Measurements from ENCODE around the gene SYNDIG1L. TPM values are rescaled to one million over a fixed set of nuclear protein-coding genes. Genes with fewer than 3 reads are reported as not detected.
"Not testable (repeated sequence)": the region's sequence is repeated elsewhere in the genome, so short reads cannot be mapped to it uniquely, and the experiment has no call there.

The SYNDIG1L gene
- 6.9 TPM for total RNA-seq

- no peak for DNase-seq (ENCODE audit: low spot score in 2 of 2)
Measured at GRCh38 chr14:74426202-74426582, at the start of gene SYNDIG1L. TSS of gene SYNDIG1L (minus strand) at chr14:74426210. CDS start at chr14:74409744, 16,466 bp downstream.

GRCh38 chr14:74475678-74476077, 49.7 kb upstream of the SYNDIG1L start:
- FAIRE-seq (no peak), DNase-seq (ENCODE audit: low spot score in 2 of 2) (no peak)

More at GRCh38 chr14:74426202-74426582, at the start of gene SYNDIG1L:
- FAIRE-seq: no peak

- no peak for FAIRE-seq
- no peak for DNase-seq (ENCODE audit: low spot score in 2 of 2)
Measured at GRCh38 chr14:74474376-74474775, 48.4 kb upstream of the SYNDIG1L start.

GRCh38 chr14:74472601-74473000, 46.6 kb upstream of the SYNDIG1L start:
- DNase-seq (ENCODE audit: low spot score in 2 of 2) (no peak), FAIRE-seq (no peak)

GRCh38 chr14:74469548-74470518, 43.8 kb upstream of the SYNDIG1L start:
- FAIRE-seq (no peak), DNase-seq (ENCODE audit: low spot score in 2 of 2) (no peak)

GRCh38 chr14:74468513-74468912, 42.5 kb upstream of the SYNDIG1L start:
- DNase-seq (ENCODE audit: low spot score in 2 of 2) (no peak), FAIRE-seq (no peak)

GRCh38 chr14:74465335-74465734, 39.3 kb upstream of the SYNDIG1L start:
- DNase-seq (ENCODE audit: low spot score in 2 of 2) (no peak), FAIRE-seq (no peak)

GRCh38 chr14:74464785-74465184, 38.8 kb upstream of the SYNDIG1L start:
- FAIRE-seq (no peak), DNase-seq (ENCODE audit: low spot score in 2 of 2) (no peak)

- FAIRE-seq (no peak), DNase-seq (ENCODE audit: low spot score in 2 of 2) (no peak)
Measured at GRCh38 chr14:74463697-74464096, 37.7 kb upstream of the SYNDIG1L start.

GRCh38 chr14:74462993-74463392, 37.0 kb upstream of the SYNDIG1L start:
- no peak for DNase-seq (ENCODE audit: low spot score in 2 of 2)
- no peak for FAIRE-seq

GRCh38 chr14:74459976-74460375, 34.0 kb upstream of the SYNDIG1L start:
- DNase-seq (ENCODE audit: low spot score in 2 of 2) (no peak), FAIRE-seq (no peak)

- DNase-seq (ENCODE audit: low spot score in 2 of 2): no peak
- FAIRE-seq: no peak
Measured at GRCh38 chr14:74459289-74459946, 33.4 kb upstream of the SYNDIG1L start.

- no peak for DNase-seq (ENCODE audit: low spot score in 2 of 2)
- no peak for FAIRE-seq
Measured at GRCh38 chr14:74457565-74457895, 31.5 kb upstream of the SYNDIG1L start.

GRCh38 chr14:74456684-74457564, 30.9 kb upstream of the SYNDIG1L start:
- no peak for DNase-seq (ENCODE audit: low spot score in 2 of 2)
- FAIRE-seq: no peak

GRCh38 chr14:74454397-74454796, 28.4 kb upstream of the SYNDIG1L start:
- FAIRE-seq; DNase-seq (ENCODE audit: low spot score in 2 of 2): not testable (repeated sequence)

- FAIRE-seq: no peak
- DNase-seq (ENCODE audit: low spot score in 2 of 2): no peak
Measured at GRCh38 chr14:74444866-74445265, 18.9 kb upstream of the SYNDIG1L start.

GRCh38 chr14:74442757-74443156, 16.7 kb upstream of the SYNDIG1L start:
- DNase-seq (ENCODE audit: low spot score in 2 of 2) (no peak), FAIRE-seq (no peak)

- DNase-seq (ENCODE audit: low spot score in 2 of 2) (no peak), FAIRE-seq (no peak)
Measured at GRCh38 chr14:74441113-74441512, 15.1 kb upstream of the SYNDIG1L start.

GRCh38 chr14:74438351-74438915, 12.4 kb upstream of the SYNDIG1L start:
- FAIRE-seq: no peak

GRCh38 chr14:74437496-74438053, 11.6 kb upstream of the SYNDIG1L start:
- DNase-seq (ENCODE audit: low spot score in 2 of 2): no peak
- no peak for FAIRE-seq

More at GRCh38 chr14:74438351-74438915, 12.4 kb upstream of the SYNDIG1L start:
- no peak for DNase-seq (ENCODE audit: low spot score in 2 of 2)
